ENCODE data around the gene OBI1.

DNA sequence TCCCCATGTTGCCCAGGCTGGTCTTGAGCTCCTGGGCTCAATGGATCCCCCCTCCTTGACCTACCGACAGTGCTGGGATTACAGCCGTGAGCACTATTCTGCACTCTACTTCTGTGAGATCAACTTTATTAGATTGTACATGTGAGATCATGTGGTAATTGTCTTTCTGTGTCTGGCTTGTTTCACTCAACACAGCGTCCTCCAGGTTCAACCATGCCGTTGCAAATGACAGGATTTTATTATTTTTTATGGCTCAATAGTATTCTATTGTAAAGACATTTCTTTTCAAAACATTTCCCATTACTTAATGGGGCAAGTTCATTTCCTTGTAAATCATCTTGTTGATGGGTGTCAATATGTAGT is 1.5 kb upstream of the OBI1 start:
- TF ChIP-seq POLR2A (IDR thresholded peaks at IDR 0.05; ENCODE audit: low read length) (no peak), GATA1 (IDR thresholded peaks at IDR 0.05; ENCODE audit: low read depth, low read length) (no peak)

Measured in erythroblast (primary cell).